ENCODE results near the gene VTI1A.

The VTI1A gene

GRCh38 chr10:112811741-112812551 is 364.9 kb downstream of the VTI1A start:
- Histone ChIP-seq H3K4me3 (peak overlapping the region; percentile 63), H3K9ac (ENCODE audit: insufficient read length) (no peak overlapping the region), H3K27ac (peak overlapping the region; percentile 90), H3K36me3 (ENCODE audit: insufficient read depth, low read length) (no peaks in the 10 kb centered on the region), H3K9me3 (ENCODE audit: low read depth, low read length) (no peaks in the 10 kb centered on the region)
- peak; percentile 94 for DNase-seq (ENCODE audit: low read depth, low spot score)
- no peak for TF ChIP-seq EZH2 (IDR thresholded peaks at IDR 0.05)
- 0 out of 2 replicates have a peak, but pooled peaks have one; percentile 26 for TF ChIP-seq POLR2AphosphoS5 (IDR thresholded peaks at IDR 0.05; ENCODE audit: borderline replicate concordance, low read depth, low read length)
- peak; percentile 15 for TF ChIP-seq FOXP2 (optimal IDR thresholded peaks at IDR 0.05; ENCODE audit: control extremely low read depth, extremely low read length, insufficient read depth)

GRCh38 chr10:112812586-112812985 is 365.6 kb downstream of the VTI1A start:
- Histone ChIP-seq H3K4me3 (peak overlapping the region; percentile 63), H3K27ac (peak overlapping the region; percentile 90), H3K9me3 (ENCODE audit: low read depth, low read length) (no peaks in the 10 kb centered on the region), H3K9ac (ENCODE audit: insufficient read length) (no peak overlapping the region), H3K36me3 (ENCODE audit: insufficient read depth, low read length) (no peaks in the 10 kb centered on the region)
- no peak for TF ChIP-seq FOXP2 (optimal IDR thresholded peaks at IDR 0.05; ENCODE audit: control extremely low read depth, extremely low read length, insufficient read depth)
- TF ChIP-seq POLR2AphosphoS5 (IDR thresholded peaks at IDR 0.05; ENCODE audit: borderline replicate concordance, low read depth, low read length) = no peak
- TF ChIP-seq EZH2 (IDR thresholded peaks at IDR 0.05) = no peak
- DNase-seq (ENCODE audit: low read depth, low spot score) = no peak

DNA sequence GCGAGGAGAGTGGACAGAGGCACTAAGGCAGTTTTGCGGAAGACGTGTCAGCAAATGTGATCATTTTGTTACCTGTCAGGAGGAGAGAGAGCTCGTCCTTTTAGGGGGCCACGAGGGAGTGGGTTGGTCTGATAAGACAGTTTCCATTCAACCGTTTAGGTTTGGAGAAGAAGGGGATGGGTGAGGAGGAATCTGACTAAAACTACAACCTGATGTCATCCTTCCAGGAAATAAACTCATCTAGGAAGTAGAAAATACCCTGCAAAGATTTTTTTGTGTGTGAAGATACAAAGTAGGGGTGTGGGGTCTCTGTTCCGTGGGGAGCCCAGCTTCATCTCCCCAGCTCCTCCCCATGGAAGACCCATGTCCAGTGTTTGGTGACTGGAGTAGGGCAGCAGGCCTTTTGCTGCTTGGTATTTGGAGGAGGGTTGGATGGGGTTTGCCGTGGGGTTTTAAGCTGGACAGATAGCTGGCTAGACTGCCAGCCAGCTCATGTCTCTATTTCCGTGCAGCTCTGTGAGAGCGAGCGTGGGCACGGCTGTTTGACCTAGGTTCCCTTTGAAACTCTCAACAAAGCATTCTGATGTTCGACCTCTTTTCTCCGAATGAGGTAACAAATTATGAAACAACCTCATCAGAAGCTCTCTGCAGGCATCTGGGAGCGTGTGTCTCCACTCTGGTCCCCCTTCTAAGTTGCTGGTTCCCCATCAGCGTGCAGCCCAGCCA is 367.0 kb downstream of the VTI1A start:
- no peak overlapping the region for H3K9ac ChIP-seq (ENCODE audit: insufficient read length)
- no peak overlapping the region for H3K4me3 ChIP-seq
- no peak overlapping the region for H3K27ac ChIP-seq
- no peaks in the 10 kb centered on the region for H3K36me3 ChIP-seq (ENCODE audit: insufficient read depth, low read length)
- TF ChIP-seq FOXP2 (optimal IDR thresholded peaks at IDR 0.05; ENCODE audit: control extremely low read depth, extremely low read length, insufficient read depth) = no peak
- TF ChIP-seq EZH2 (IDR thresholded peaks at IDR 0.05) = no peak
- no peak for TF ChIP-seq POLR2AphosphoS5 (IDR thresholded peaks at IDR 0.05; ENCODE audit: borderline replicate concordance, low read depth, low read length)
- DNase-seq (ENCODE audit: low read depth, low spot score) = no peak
- no peaks in the 10 kb centered on the region for H3K9me3 ChIP-seq (ENCODE audit: low read depth, low read length)

DNA sequence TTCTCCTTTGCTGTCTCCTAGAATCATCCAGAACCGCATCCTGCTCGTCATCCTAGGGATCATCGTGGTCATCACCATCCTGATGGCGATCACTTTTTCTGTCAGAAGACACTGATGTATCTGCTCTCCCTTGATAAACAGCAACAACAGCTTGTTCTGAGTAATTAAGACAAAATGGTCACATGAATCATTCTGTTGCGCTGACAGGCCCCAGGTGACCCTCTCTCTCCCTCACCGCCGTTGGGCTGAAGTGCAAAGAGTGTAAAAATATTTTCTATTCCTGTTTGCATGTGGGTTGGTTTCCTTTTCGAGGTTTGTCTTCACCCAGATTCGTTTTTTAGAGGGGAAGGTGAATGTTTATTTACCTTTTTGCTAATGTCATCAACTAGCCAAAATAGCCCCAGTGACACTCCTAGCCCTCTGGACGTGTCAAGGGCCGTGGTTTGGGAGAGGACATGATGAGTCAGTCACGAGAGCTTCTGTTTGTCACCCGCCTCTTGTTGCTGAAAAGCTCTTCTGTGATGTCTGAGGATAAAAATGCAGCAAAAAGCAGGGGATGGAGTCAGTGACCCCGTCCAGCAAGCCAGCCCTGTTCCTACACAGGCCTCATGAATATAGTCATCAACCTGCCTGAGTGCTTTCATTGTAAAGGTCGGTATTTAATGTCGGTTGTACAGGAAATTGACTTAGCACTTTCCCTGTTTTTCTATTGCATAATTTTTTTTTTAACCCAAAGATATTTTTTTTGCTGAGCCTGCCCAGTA is 368.4 kb downstream of the VTI1A start:
- TF ChIP-seq FOXP2 (optimal IDR thresholded peaks at IDR 0.05; ENCODE audit: control extremely low read depth, extremely low read length, insufficient read depth) = no peak
- no peak for DNase-seq (ENCODE audit: low read depth, low spot score)
- Histone ChIP-seq H3K4me3 (no peak overlapping the region), H3K9me3 (ENCODE audit: low read depth, low read length) (no peaks in the 10 kb centered on the region), H3K27ac (no peak overlapping the region), H3K9ac (ENCODE audit: insufficient read length) (no peak overlapping the region), H3K36me3 (ENCODE audit: insufficient read depth, low read length) (no peaks in the 10 kb centered on the region)

- no peak for DNase-seq (ENCODE audit: low read depth, low spot score)
- no peak overlapping the region for H3K9ac ChIP-seq (ENCODE audit: insufficient read length)
- H3K27ac ChIP-seq = no peak overlapping the region
- H3K36me3 ChIP-seq (ENCODE audit: insufficient read depth, low read length) = no peaks in the 10 kb centered on the region
- H3K4me3 ChIP-seq = no peak overlapping the region
- H3K9me3 ChIP-seq (ENCODE audit: low read depth, low read length) = no peaks in the 10 kb centered on the region
- TF ChIP-seq FOXP2 (optimal IDR thresholded peaks at IDR 0.05; ENCODE audit: control extremely low read depth, extremely low read length, insufficient read depth) (no peak), EZH2 (IDR thresholded peaks at IDR 0.05) (no peak), POLR2AphosphoS5 (IDR thresholded peaks at IDR 0.05; ENCODE audit: borderline replicate concordance, low read depth, low read length) (no peak)
These were observed 369.0 kb downstream of the VTI1A start for GRCh38 chr10:112816033-112816430.

DNA sequence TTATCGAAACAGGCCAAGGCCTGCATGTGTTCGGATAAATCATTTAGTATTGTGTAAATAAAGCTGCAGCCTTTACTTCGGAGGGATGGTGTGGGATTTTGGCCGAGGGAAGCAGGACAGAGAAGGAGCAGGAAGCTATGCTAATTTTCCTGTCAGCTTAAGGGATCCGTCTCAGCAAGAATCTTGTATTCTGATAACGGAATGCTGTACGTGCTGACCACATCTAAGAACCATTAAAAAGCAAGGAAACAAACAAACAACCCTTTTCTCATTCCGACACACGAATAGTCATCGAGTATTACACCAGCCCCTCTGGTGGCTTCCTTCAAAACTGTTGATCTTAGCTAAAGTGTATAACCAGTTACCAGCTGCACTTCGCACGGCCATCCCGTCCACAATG is 369.9 kb downstream of the VTI1A start:
- H3K36me3 ChIP-seq (ENCODE audit: insufficient read depth, low read length) = no peaks in the 10 kb centered on the region
- H3K27ac ChIP-seq = no peak overlapping the region
- H3K9ac ChIP-seq (ENCODE audit: insufficient read length) = no peak overlapping the region
- H3K4me3 ChIP-seq = no peak overlapping the region
- TF ChIP-seq EZH2 (IDR thresholded peaks at IDR 0.05) (no peak), POLR2AphosphoS5 (IDR thresholded peaks at IDR 0.05; ENCODE audit: borderline replicate concordance, low read depth, low read length) (no peak), FOXP2 (optimal IDR thresholded peaks at IDR 0.05; ENCODE audit: control extremely low read depth, extremely low read length, insufficient read depth) (no peak)
- no peak for DNase-seq (ENCODE audit: low read depth, low spot score)
- H3K9me3 ChIP-seq (ENCODE audit: low read depth, low read length) = no peaks in the 10 kb centered on the region

DNA sequence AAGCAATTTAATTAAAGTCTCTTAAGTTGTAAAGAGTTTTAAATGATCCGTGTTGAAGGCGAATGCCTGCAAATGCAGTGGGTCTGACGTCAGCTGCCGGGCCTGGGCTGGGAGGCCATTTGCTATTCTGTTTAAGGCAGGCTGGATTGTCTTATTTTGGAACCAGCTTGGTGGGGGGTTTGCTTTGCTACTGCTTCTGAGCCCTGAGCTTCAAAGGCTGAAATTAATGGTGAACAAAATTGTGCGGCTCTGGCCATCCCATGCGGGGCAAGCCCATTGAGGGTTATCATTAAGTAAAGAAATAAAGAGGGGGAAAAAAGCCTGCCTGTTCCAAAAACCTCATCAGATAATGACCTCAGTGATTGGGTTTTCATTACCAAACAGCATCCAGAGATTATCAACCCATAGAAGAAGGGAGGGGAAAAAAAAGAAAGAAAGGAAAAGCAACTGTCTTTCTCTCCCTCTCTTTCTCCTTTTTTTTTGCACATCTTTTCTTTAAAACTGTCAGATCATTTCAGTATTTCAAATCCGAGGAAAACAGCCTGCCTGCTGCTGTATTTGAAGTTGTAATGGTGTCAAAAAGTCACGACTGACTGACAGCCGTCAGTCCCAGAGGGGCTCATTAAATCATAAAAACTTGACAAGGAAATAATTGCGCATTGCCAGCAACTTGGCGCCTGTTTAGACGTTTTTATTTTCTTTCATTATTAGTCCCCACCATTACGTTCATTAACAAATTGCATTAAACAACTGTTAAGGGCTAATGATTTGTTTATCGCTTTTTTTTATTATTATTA is 371.2 kb downstream of the VTI1A start:
- TF ChIP-seq POLR2AphosphoS5 (IDR thresholded peaks at IDR 0.05; ENCODE audit: borderline replicate concordance, low read depth, low read length) = no peak
- TF ChIP-seq FOXP2 (optimal IDR thresholded peaks at IDR 0.05; ENCODE audit: control extremely low read depth, extremely low read length, insufficient read depth) = no peak
- no peak for TF ChIP-seq EZH2 (IDR thresholded peaks at IDR 0.05)
- Histone ChIP-seq H3K36me3 (ENCODE audit: insufficient read depth, low read length) (no peaks in the 10 kb centered on the region), H3K9me3 (ENCODE audit: low read depth, low read length) (no peaks in the 10 kb centered on the region), H3K4me3 (no peak overlapping the region), H3K27ac (no peak overlapping the region), H3K9ac (ENCODE audit: insufficient read length) (no peak overlapping the region)
- no peak for DNase-seq (ENCODE audit: low read depth, low spot score)

All from SK-N-MC (cell line).